H9 (cell line): ENCODE data around the gene CALN1. TPM values are rescaled to one million over a fixed set of nuclear protein-coding genes. Genes with fewer than 3 reads are reported as not detected.

Source experiments
- DNase-seq: peaks from one replicate; pipeline ENCODE4 v3.0.0-alpha.2; 2017
- H2AFZ ChIP-seq: one replicate; pipeline ENCODE4 v1.6.1; 2013; ENCODE audit warnings: mild to moderate bottlenecking, low read length, control low read depth, moderate library complexity
- H2AK5ac ChIP-seq: 2 replicates; pipeline ENCODE4 v1.6.1; 2013; ENCODE audit warnings: low read length, control low read depth, mixed read lengths; ENCODE audit not compliant: insufficient read length
- H2BK120ac ChIP-seq: one replicate; pipeline ENCODE4 v1.6.1; 2013; ENCODE audit warnings: low read depth, mild to moderate bottlenecking, low read length, control low read depth, inconsistent platforms; ENCODE audit not compliant: poor library complexity, severe bottlenecking
- H2BK12ac ChIP-seq: 2 replicates; pipeline ENCODE4 v1.6.1; 2013; ENCODE audit warnings: low read length, control low read depth, mixed read lengths, low read depth; ENCODE audit not compliant: insufficient read length
- H2BK15ac ChIP-seq: 2 replicates; pipeline ENCODE4 v1.6.1; 2013; ENCODE audit warnings: low read depth, low read length, control low read depth
- H2BK20ac ChIP-seq: one replicate; pipeline ENCODE4 v1.6.1; 2013; ENCODE audit warnings: low read depth, mild to moderate bottlenecking, low read length, control low read depth, inconsistent platforms; ENCODE audit not compliant: poor library complexity, severe bottlenecking
- H2BK5ac ChIP-seq: 2 replicates; pipeline ENCODE4 v1.6.1; 2013; ENCODE audit warnings: low read length, control low read depth, mixed read lengths; ENCODE audit not compliant: insufficient read length
- H3K14ac ChIP-seq: 2 replicates; pipeline ENCODE4 v1.6.1; 2013; ENCODE audit warnings: low read length, control low read depth; ENCODE audit not compliant: insufficient read depth
- H3K18ac ChIP-seq: 2 replicates; pipeline ENCODE4 v1.6.1; 2013; ENCODE audit warnings: low read depth, mild to moderate bottlenecking, mixed read lengths, low read length, control low read depth; ENCODE audit not compliant: insufficient read length
- H3K23ac ChIP-seq: 2 replicates; pipeline ENCODE4 v1.6.1; 2013; ENCODE audit warnings: low read length, control low read depth, mixed read lengths, low read depth; ENCODE audit not compliant: insufficient read length
- H3K23me2 ChIP-seq: 2 replicates; pipeline ENCODE4 v1.6.1; 2013; ENCODE audit warnings: low read depth, mild to moderate bottlenecking, mixed read lengths, low read length, control low read depth; ENCODE audit not compliant: insufficient read length, poor library complexity, severe bottlenecking
- H3K27ac ChIP-seq: 2 replicates; pipeline ENCODE4 v1.5.1; 2013; ENCODE audit warnings: low read length, control low read depth, mixed read lengths, low read depth; ENCODE audit not compliant: insufficient read length
- H3K27me3 ChIP-seq: 2 replicates; pipeline ENCODE4 v1.6.1; 2013; ENCODE audit warnings: low read length, control low read depth, inconsistent platforms; ENCODE audit not compliant: insufficient read depth
- H3K4ac ChIP-seq: 2 replicates; pipeline ENCODE4 v1.6.1; 2013; ENCODE audit warnings: low read depth, mild to moderate bottlenecking, control low read depth, inconsistent platforms, low read length, moderate library complexity
- H3K4me1 ChIP-seq: 2 replicates; pipeline ENCODE4 v1.6.1; 2013; ENCODE audit warnings: low read length, control low read depth, inconsistent platforms; ENCODE audit not compliant: insufficient read depth
- H3K4me2 ChIP-seq: 2 replicates; pipeline ENCODE4 v1.6.1; 2013; ENCODE audit warnings: low read length, control low read depth, mixed read lengths; ENCODE audit not compliant: insufficient read length, insufficient read depth
- H3K56ac ChIP-seq: 2 replicates; pipeline ENCODE4 v1.6.1; 2013; ENCODE audit warnings: low read depth, mild to moderate bottlenecking, mixed read lengths, low read length, control low read depth; ENCODE audit not compliant: insufficient read length
- H3K79me1 ChIP-seq: 2 replicates; pipeline ENCODE4 v1.6.1; 2013; ENCODE audit warnings: low read depth, mild to moderate bottlenecking, moderate library complexity, low read length, control low read depth, inconsistent platforms; ENCODE audit not compliant: insufficient read depth, poor library complexity, severe bottlenecking
- H3K79me2 ChIP-seq: 2 replicates; pipeline ENCODE4 v1.6.1; 2013; ENCODE audit warnings: low read length, control low read depth, inconsistent platforms; ENCODE audit not compliant: insufficient read depth
- H3K9ac ChIP-seq: 2 replicates; pipeline ENCODE4 v1.6.1; 2013; ENCODE audit warnings: low read length, control low read depth, mixed read lengths; ENCODE audit not compliant: insufficient read length; ENCODE audit errors: extremely low read depth
- H3K9me3 ChIP-seq: one replicate; pipeline ENCODE4 v1.6.1; 2013; ENCODE audit warnings: low read depth, low read length, inconsistent platforms; ENCODE audit not compliant: control insufficient read depth
- H3T11ph ChIP-seq: one replicate; pipeline ENCODE4 v1.6.1; 2013; ENCODE audit warnings: mild to moderate bottlenecking, low read length, control low read depth, inconsistent platforms
- H4K20me1 ChIP-seq: one replicate; pipeline ENCODE4 v1.6.1; 2013; ENCODE audit not compliant: control insufficient read depth, insufficient read length, insufficient read depth
- H4K5ac ChIP-seq: 2 replicates; pipeline ENCODE4 v1.6.1; 2013; ENCODE audit warnings: low read depth, mild to moderate bottlenecking, mixed read lengths, low read length, control low read depth; ENCODE audit not compliant: insufficient read length
- H4K8ac ChIP-seq: replicated peaks from 2 replicates; pipeline ENCODE4 v1.6.1; 2013; ENCODE audit warnings: low read length, control low read depth, mixed read lengths, low read depth; ENCODE audit not compliant: insufficient read length
- H4K91ac ChIP-seq: 2 replicates; pipeline ENCODE4 v1.6.1; 2013; ENCODE audit warnings: low read depth, mild to moderate bottlenecking, moderate library complexity, mixed read lengths, low read length, control low read depth; ENCODE audit not compliant: insufficient read length
- H3K27ac Mint-ChIP-seq, 3 experiments: 2 replicates in 2 of 3; 3 replicates in 1 of 3; pipeline ENCODE4 v1.8.0; 2020 to 2021; ENCODE audit warnings: mixed read lengths in 3 of 3, mild to moderate bottlenecking in 1 of 3, moderate library complexity in 1 of 3
- H3K27me3 Mint-ChIP-seq: 2 replicates; pipeline ENCODE4 v1.8.0; 2021; ENCODE audit warnings: low read depth, mild to moderate bottlenecking, moderate library complexity, mixed read lengths
- H3K36me3 Mint-ChIP-seq, 3 experiments: 2 replicates in 2 of 3; 3 replicates in 1 of 3; pipeline ENCODE4 v1.8.0; 2020 to 2021; ENCODE audit warnings: low read depth in 3 of 3, mixed read lengths in 3 of 3; ENCODE audit not compliant: insufficient read depth in 1 of 3
- H3K4me1 Mint-ChIP-seq, 2 experiments: 2 replicates each; pipeline ENCODE4 v1.8.0; 2020; ENCODE audit warnings: mixed read lengths in 2 of 2
- H3K4me3 Mint-ChIP-seq, 2 experiments: 2 replicates in 1 of 2; 3 replicates in 1 of 2; pipeline ENCODE4 v1.8.0; 2020 to 2021; ENCODE audit warnings: mild to moderate bottlenecking in 2 of 2, mixed read lengths in 2 of 2, moderate library complexity in 1 of 2
- H3K9me3 Mint-ChIP-seq, 2 experiments: 2 replicates in 1 of 2; 3 replicates in 1 of 2; pipeline ENCODE4 v1.8.0; 2020; ENCODE audit warnings: mild to moderate bottlenecking in 2 of 2, mixed read lengths in 2 of 2, moderate library complexity in 1 of 2
- WGBS: extraction: QIAGEN DNeasy Blood & Tissue Kit; methylation state at CpG from one replicate; pipeline ENCODE4 v1.1.7; 2013; ENCODE audit warnings: missing lambda C conversion rate, low lambda C conversion rate, mixed read lengths; ENCODE audit not compliant: insufficient read length; ENCODE audit errors: extremely low coverage; 5-methylcytosine and 5-hydroxymethylcytosine counted together
- total RNA-seq: library from RNA; stranded (reverse); gene quantifications from 2 replicates; pipeline ENCODE4 v1.2.1, GENCODE V29; 2021
- TF ChIP-seq, protein P1 (sequence below): fragments of 200-600 bp; sonication (generic); conservative IDR thresholded peaks from 3 replicates; pipeline ENCODE4 v1.8.0; 2021; ENCODE audit warnings: antibody characterized with exemption, mild to moderate bottlenecking

Gene CALN1
- total RNA-seq, 1 experiment from 2014 or later = 2.8 TPM

GRCh38 chr7:71800321-71800720 lies 611.8 kb downstream of the CALN1 start:
- no peak overlapping the region for H2BK5ac ChIP-seq
- H3T11ph ChIP-seq = no peak overlapping the region
- no peak overlapping the region for H2BK120ac ChIP-seq
- no peak overlapping the region for H3K9ac ChIP-seq
- H3K23ac ChIP-seq = no peak overlapping the region
- H2BK12ac ChIP-seq = no peak overlapping the region
- no peak overlapping the region for H3K56ac ChIP-seq
- Mint-ChIP-seq H3K4me3 (no peak overlapping the region), H3K9me3 (no peaks in the 10 kb centered on the region; a peak in 1 of 5 replicates), H3K27ac (no peak overlapping the region), H3K36me3 (no peaks in the 10 kb centered on the region; a peak in 1 of 7 replicates), H3K27me3 (peaks cover 8% of the 10 kb centered on the region), H3K4me1 (no peaks in the 10 kb centered on the region)
- no peak overlapping the region for H3K4ac ChIP-seq
- no peaks in the 10 kb centered on the region for H3K27me3 ChIP-seq
- no peak overlapping the region for H2BK20ac ChIP-seq
- no peak overlapping the region for H2BK15ac ChIP-seq
- no peaks in the 10 kb centered on the region for H3K23me2 ChIP-seq
- no peak overlapping the region for H4K8ac ChIP-seq
- no peak overlapping the region for H3K14ac ChIP-seq
- no peak overlapping the region for H4K91ac ChIP-seq
- no peak overlapping the region for H3K27ac ChIP-seq
- no peak overlapping the region for H3K18ac ChIP-seq
- H2AFZ ChIP-seq = no peak overlapping the region
- no peaks in the 10 kb centered on the region for H4K20me1 ChIP-seq
- H3K9me3 ChIP-seq = no peaks in the 10 kb centered on the region
- no peak for DNase-seq
- no CpG with 5 or more reads among the region's 11 CpGs for WGBS
- no peaks in the 10 kb centered on the region for H3K79me1 ChIP-seq
- TF ChIP-seq, protein P1, sequence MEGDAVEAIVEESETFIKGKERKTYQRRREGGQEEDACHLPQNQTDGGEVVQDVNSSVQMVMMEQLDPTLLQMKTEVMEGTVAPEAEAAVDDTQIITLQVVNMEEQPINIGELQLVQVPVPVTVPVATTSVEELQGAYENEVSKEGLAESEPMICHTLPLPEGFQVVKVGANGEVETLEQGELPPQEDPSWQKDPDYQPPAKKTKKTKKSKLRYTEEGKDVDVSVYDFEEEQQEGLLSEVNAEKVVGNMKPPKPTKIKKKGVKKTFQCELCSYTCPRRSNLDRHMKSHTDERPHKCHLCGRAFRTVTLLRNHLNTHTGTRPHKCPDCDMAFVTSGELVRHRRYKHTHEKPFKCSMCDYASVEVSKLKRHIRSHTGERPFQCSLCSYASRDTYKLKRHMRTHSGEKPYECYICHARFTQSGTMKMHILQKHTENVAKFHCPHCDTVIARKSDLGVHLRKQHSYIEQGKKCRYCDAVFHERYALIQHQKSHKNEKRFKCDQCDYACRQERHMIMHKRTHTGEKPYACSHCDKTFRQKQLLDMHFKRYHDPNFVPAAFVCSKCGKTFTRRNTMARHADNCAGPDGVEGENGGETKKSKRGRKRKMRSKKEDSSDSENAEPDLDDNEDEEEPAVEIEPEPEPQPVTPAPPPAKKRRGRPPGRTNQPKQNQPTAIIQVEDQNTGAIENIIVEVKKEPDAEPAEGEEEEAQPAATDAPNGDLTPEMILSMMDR = no peak
- no peak overlapping the region for H2AK5ac ChIP-seq
- no peaks in the 10 kb centered on the region for H3K4me1 ChIP-seq
- no peak overlapping the region for H3K4me2 ChIP-seq
- no peak overlapping the region for H4K5ac ChIP-seq
- H3K79me2 ChIP-seq = no peaks in the 10 kb centered on the region
